Measurements from ENCODE around the gene CISTR. TPM values are rescaled to one million over a fixed set of nuclear protein-coding genes. Genes with fewer than 3 reads are reported as not detected.

Gene CISTR
- total RNA-seq, 1 experiment from 2014 or later = not detected

- Histone ChIP-seq H3K4me1 (ENCODE audit: insufficient read depth, low read length) (peaks cover 2% of the 10 kb centered on the region; the same call in 1 of the 2 replicates), H4K91ac (ENCODE audit: insufficient read length, low read depth, low read length) (no peak overlapping the region), H2BK120ac (ENCODE audit: low read depth, low read length, poor library complexity, severe bottlenecking) (no peak overlapping the region), H2BK5ac (ENCODE audit: insufficient read length, low read length) (no peak overlapping the region), H3K27ac (ENCODE audit: insufficient read length, low read depth, low read length) (no peak overlapping the region), H3K23ac (ENCODE audit: insufficient read length, low read depth, low read length) (no peak overlapping the region), H3K79me1 (ENCODE audit: insufficient read depth, low read depth, low read length, poor library complexity, severe bottlenecking) (no peaks in the 10 kb centered on the region), H4K20me1 (ENCODE audit: control insufficient read depth, insufficient read depth, insufficient read length) (no peaks in the 10 kb centered on the region), H3K56ac (ENCODE audit: insufficient read length, low read depth, low read length) (no peak overlapping the region), H3T11ph (ENCODE audit: low read length) (no peak overlapping the region), H3K23me2 (ENCODE audit: insufficient read length, low read depth, low read length, poor library complexity, severe bottlenecking) (peaks cover 19% of the 10 kb centered on the region), H2BK20ac (ENCODE audit: low read depth, low read length, poor library complexity, severe bottlenecking) (no peak overlapping the region), H2AFZ (ENCODE audit: low read length) (no peak overlapping the region), H3K27me3 (ENCODE audit: insufficient read depth, low read length) (peaks cover 31% of the 10 kb centered on the region; the same call in 1 of the 2 replicates), H2BK12ac (ENCODE audit: insufficient read length, low read depth, low read length) (no peak overlapping the region), H2BK15ac (ENCODE audit: low read depth, low read length) (no peak overlapping the region), H3K18ac (ENCODE audit: insufficient read length, low read depth, low read length) (no peak overlapping the region), H3K79me2 (ENCODE audit: insufficient read depth, low read length) (no peaks in the 10 kb centered on the region), H3K4ac (ENCODE audit: low read depth, low read length) (no peak overlapping the region), H3K9ac (ENCODE audit: extremely low read depth, insufficient read length, low read length) (no peak overlapping the region), H3K9me3 (ENCODE audit: control insufficient read depth, low read depth, low read length) (no peaks in the 10 kb centered on the region), H3K14ac (ENCODE audit: insufficient read depth, low read length) (no peak overlapping the region), H2AK5ac (ENCODE audit: insufficient read length, low read length) (no peak overlapping the region), H4K8ac (replicated peaks; ENCODE audit: insufficient read length, low read depth, low read length) (no peak overlapping the region), H3K4me2 (ENCODE audit: insufficient read depth, insufficient read length, low read length) (peak overlapping the region; percentile 77), H4K5ac (ENCODE audit: insufficient read length, low read depth, low read length) (no peak overlapping the region)
- no peak for TF ChIP-seq CTCF (conservative IDR thresholded peaks at IDR 0.05)
- no peak for DNase-seq
- Mint-ChIP-seq H3K27ac (no peak overlapping the region), H3K27me3 (ENCODE audit: low read depth) (no peaks in the 10 kb centered on the region; the same call in none of the 2 replicates), H3K4me3 (peak overlapping the region; percentile 59 to 81), H3K36me3 (ENCODE audit: insufficient read depth in 1 of 3, low read depth in 3 of 3) (no peaks in the 10 kb centered on the region), H3K9me3 (no peaks in the 10 kb centered on the region), H3K4me1 (peaks cover 16 to 19% of the 10 kb centered on the region in 2 experiments)
- WGBS (ENCODE audit: extremely low coverage, insufficient read length, low lambda C conversion rate) = no CpG with 5 or more reads among the region's 50 CpGs
Measured at GRCh38 chr12:53739214-53740129, 12.3 kb downstream of the CISTR start.
